Keratinocyte (primary cell): ENCODE measurements around the gene HTR2C. TPM values are rescaled to one million over a fixed set of nuclear protein-coding genes. Genes with fewer than 3 reads are reported as not detected.

Experiments used
- DNase-seq: peaks from one replicate; pipeline ENCODE4 v3.0.0-alpha.2; 2011; ENCODE audit warnings: low read depth, missing footprints, low spot score
- FAIRE-seq: peaks from 2 replicates; lab custom pipeline; 2011; peaks lifted over from hg19 to GRCh38; lab: Jason Lieb, UNC
- H2AFZ ChIP-seq: 2 replicates; pipeline ENCODE4 v1.6.0; 2012; ENCODE audit warnings: low read length, control low read depth, inconsistent platforms; ENCODE audit not compliant: control insufficient read depth
- H3K27ac ChIP-seq: 2 replicates; pipeline ENCODE4 v1.5.1; 2011; ENCODE audit warnings: low read length; ENCODE audit not compliant: control insufficient read depth, insufficient read depth
- H3K27me3 ChIP-seq: 3 replicates; pipeline ENCODE4 v1.6.0; 2011; ENCODE audit warnings: low read length; ENCODE audit not compliant: control insufficient read depth, insufficient read depth; ENCODE audit errors: extremely low read depth
- H3K36me3 ChIP-seq, 2 experiments: 2 replicates in 1 of 2; 3 replicates in 1 of 2; pipeline ENCODE4 v1.5.1; 2011; ENCODE audit warnings: low read length in 2 of 2, mild to moderate bottlenecking in 1 of 2; ENCODE audit not compliant: control insufficient read depth in 2 of 2, insufficient read depth in 2 of 2; ENCODE audit errors: extremely low read depth in 1 of 2
- H3K4me1 ChIP-seq: 3 replicates; pipeline ENCODE4 v1.5.1; 2011; ENCODE audit warnings: low read length; ENCODE audit not compliant: control insufficient read depth, insufficient read depth; ENCODE audit errors: extremely low read depth
- H3K4me2 ChIP-seq: 3 replicates; pipeline ENCODE4 v1.6.0; 2011; ENCODE audit warnings: low read depth, low read length; ENCODE audit not compliant: control insufficient read depth, insufficient read depth; ENCODE audit errors: extremely low read depth
- H3K4me3 ChIP-seq, 3 experiments: fragments of 200-600 bp in 1 of 3; sonication (generic) in 1 of 3; 2 replicates in 2 of 3; 3 replicates in 1 of 3; pipeline ENCODE4 v1.5.1; 2011 to 2016; ENCODE audit warnings: low read length in 3 of 3, mild to moderate bottlenecking in 3 of 3, control low read depth in 2 of 3, inconsistent platforms in 1 of 3, low read depth in 1 of 3, mixed read lengths in 1 of 3, mixed run types in 1 of 3, moderate library complexity in 1 of 3; ENCODE audit not compliant: control insufficient read depth in 2 of 3, insufficient read depth in 2 of 3; ENCODE audit errors: extremely low read depth in 1 of 3
- H3K79me2 ChIP-seq: 2 replicates; pipeline ENCODE4 v1.6.0; 2012; ENCODE audit warnings: low read length; ENCODE audit not compliant: control insufficient read depth, insufficient read depth
- H3K9ac ChIP-seq: 3 replicates; pipeline ENCODE4 v1.6.0; 2011; ENCODE audit warnings: low read length; ENCODE audit not compliant: control insufficient read depth, insufficient read depth; ENCODE audit errors: extremely low read depth
- H3K9me1 ChIP-seq: 3 replicates; pipeline ENCODE4 v1.6.0; 2011; ENCODE audit warnings: low read length; ENCODE audit not compliant: control insufficient read depth, insufficient read depth; ENCODE audit errors: extremely low read depth
- H3K9me3 ChIP-seq: 2 replicates; pipeline ENCODE4 v1.5.1; 2012; ENCODE audit warnings: low read depth, low read length; ENCODE audit not compliant: control insufficient read depth
- H4K20me1 ChIP-seq: 3 replicates; pipeline ENCODE4 v1.6.0; 2011; ENCODE audit warnings: low read length; ENCODE audit not compliant: control insufficient read depth, insufficient read depth; ENCODE audit errors: extremely low read depth
- CTCF ChIP-seq, 3 experiments: IDR thresholded peaks in 1 of 3; conservative IDR thresholded peaks in 1 of 3; optimal IDR thresholded peaks in 1 of 3; 2 replicates in 2 of 3; 3 replicates in 1 of 3; pipeline versions ENCODE3 to v1.5.1; 2011; ENCODE audit warnings: low read length in 3 of 3, mild to moderate bottlenecking in 3 of 3, moderate library complexity in 2 of 3, control low read depth in 1 of 3, inconsistent platforms in 1 of 3; ENCODE audit not compliant: insufficient read depth in 2 of 3; ENCODE audit errors: extremely low read depth in 1 of 3
- EZH2 ChIP-seq: IDR thresholded peaks from one replicate; pipeline ENCODE4 v1.6.1; 2012; ENCODE audit warnings: inconsistent platforms, mild to moderate bottlenecking, low read length, moderate library complexity
- dilution Hi-C: fragments of 300-500 bp; cut with MboI; formaldehyde crosslinking; loops from one replicate; pipeline ENCODE4 v1.7.0; 2020; ENCODE audit warnings: low sequenced_read_pairs; ENCODE audit not compliant: extremely low pct_ligation_motif_present
- polyA plus RNA-seq, 5 experiments: library from polyadenylated mRNA; depleted of rRNA in 3 of 5; stranded (reverse) in 3 of 5; stranded (forward) in 1 of 5; unstranded in 1 of 5; fragments of >200 nt; gene quantifications; 1 replicate in 1 of 5; 2 replicates in 3 of 5; 3 replicates in 1 of 5; pipeline versions ENCODE4 v1.2.1 to v1.2.3, GENCODE V29; 2011 to 2012; ENCODE audit warnings: missing spikeins in 2 of 5, low read depth in 1 of 5, low replicate concordance in 1 of 5

The HTR2C gene
- polyA plus RNA-seq, 1 donor (not counting 4 experiments of a cell fraction or from before 2014, with no cell fraction given), result not detected

GRCh38 chrX:114766541-114766940, 182.7 kb downstream of the HTR2C start:
- no peaks in the 10 kb centered on the region for H3K9me3 ChIP-seq
- dilution Hi-C loops, result no loop called here
- no peak overlapping the region for H3K4me2 ChIP-seq
- H3K27me3 ChIP-seq, result no peaks in the 10 kb centered on the region
- no peaks in the 10 kb centered on the region for H3K9me1 ChIP-seq
- no peak for FAIRE-seq
- no peaks in the 10 kb centered on the region for H3K36me3 ChIP-seq
- no peak overlapping the region for H3K27ac ChIP-seq
- TF ChIP-seq CTCF (optimal IDR thresholded peaks at IDR 0.05 in 1 of 3, IDR thresholded peaks at IDR 0.05 in 1 of 3, conservative IDR thresholded peaks at IDR 0.05 in 1 of 3; ENCODE audit: extremely low read depth in 1 of 3, insufficient read depth in 2 of 3, low read length in 3 of 3), result no peak
- no peak for TF ChIP-seq EZH2
- H3K79me2 ChIP-seq, result no peaks in the 10 kb centered on the region
- H2AFZ ChIP-seq, result no peak overlapping the region
- no peaks in the 10 kb centered on the region for H4K20me1 ChIP-seq
- no peak overlapping the region for H3K9ac ChIP-seq
- no peak for DNase-seq
- H3K4me1 ChIP-seq, result no peaks in the 10 kb centered on the region
- no peak overlapping the region for H3K4me3 ChIP-seq

GRCh38 chrX:114774691-114775090, 190.8 kb downstream of the HTR2C start:
- H3K79me2 ChIP-seq, result no peaks in the 10 kb centered on the region
- dilution Hi-C loops, result no loop called here
- H3K27me3 ChIP-seq, result no peaks in the 10 kb centered on the region
- no peaks in the 10 kb centered on the region for H4K20me1 ChIP-seq
- no peaks in the 10 kb centered on the region for H3K9me1 ChIP-seq
- no peak for FAIRE-seq
- H3K9ac ChIP-seq, result no peak overlapping the region
- H3K36me3 ChIP-seq, result no peaks in the 10 kb centered on the region
- H3K4me2 ChIP-seq, result no peak overlapping the region
- no peaks in the 10 kb centered on the region for H3K9me3 ChIP-seq
- no peak overlapping the region for H2AFZ ChIP-seq
- no peak for TF ChIP-seq EZH2
- TF ChIP-seq CTCF (optimal IDR thresholded peaks at IDR 0.05 in 1 of 3, IDR thresholded peaks at IDR 0.05 in 1 of 3, conservative IDR thresholded peaks at IDR 0.05 in 1 of 3; ENCODE audit: extremely low read depth in 1 of 3, insufficient read depth in 2 of 3, low read length in 3 of 3), result no peak
- H3K4me1 ChIP-seq, result no peaks in the 10 kb centered on the region
- H3K4me3 ChIP-seq, result no peak overlapping the region
- no peak overlapping the region for H3K27ac ChIP-seq
- DNase-seq, result no peak
